Activated CD4-positive, alpha-beta T cell treated with anti-CD3 and anti-CD28 coated beads, Interleukin-2, amount 50 U/mL, for 48 hours (primary cell): ENCODE data around the gene TCERG1L.
"Not testable (repeated sequence)": the region's sequence is repeated elsewhere in the genome, so short reads cannot be mapped to it uniquely, and the experiment has no call there.

Experiments used
- DNase-seq, 2 experiments: peaks; one replicate each; pipeline ENCODE4 v3.0.0-alpha.2; 2020

The TCERG1L gene

DNA sequence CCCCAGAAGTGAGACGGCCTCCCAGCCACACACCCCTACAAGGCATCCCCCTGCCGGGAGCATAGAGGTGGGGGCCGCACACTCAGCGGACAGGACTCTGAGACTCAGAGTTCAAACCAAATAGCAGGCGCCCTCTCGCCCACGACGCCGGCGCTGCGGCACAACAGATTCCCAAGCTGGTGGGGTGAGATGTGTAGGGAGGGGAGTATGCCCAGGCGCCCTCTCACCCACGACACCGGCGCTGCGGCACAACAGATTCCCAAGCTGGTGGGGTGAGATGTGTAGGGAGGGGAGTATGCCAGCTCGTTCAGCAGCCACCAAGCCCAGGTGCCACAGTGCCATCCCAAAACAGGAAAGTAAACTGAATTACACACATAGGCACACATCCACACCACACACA is 64.7 kb downstream of the TCERG1L start:
- no peak for DNase-seq

DNA sequence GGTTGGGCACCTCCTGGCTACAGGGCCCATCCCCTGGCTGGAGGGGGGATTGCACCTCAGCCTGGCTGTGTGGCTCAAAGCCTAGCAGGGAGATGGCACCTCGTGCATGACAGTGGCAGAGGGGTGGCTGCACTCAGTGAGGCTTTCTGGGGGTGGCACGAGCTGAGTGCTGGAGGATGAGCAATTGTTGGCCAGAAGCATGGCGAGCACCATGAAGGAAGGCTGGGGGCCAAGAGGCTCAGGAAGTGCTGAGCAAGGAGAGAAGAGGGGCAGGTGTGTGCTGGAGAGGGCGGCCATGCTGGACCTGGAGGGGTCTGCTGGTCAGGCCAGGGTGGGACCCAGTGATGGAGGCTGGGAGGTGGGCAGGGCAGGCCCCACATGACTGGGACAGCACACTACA is 65.4 kb downstream of the TCERG1L start:
- DNase-seq = no peak

DNA sequence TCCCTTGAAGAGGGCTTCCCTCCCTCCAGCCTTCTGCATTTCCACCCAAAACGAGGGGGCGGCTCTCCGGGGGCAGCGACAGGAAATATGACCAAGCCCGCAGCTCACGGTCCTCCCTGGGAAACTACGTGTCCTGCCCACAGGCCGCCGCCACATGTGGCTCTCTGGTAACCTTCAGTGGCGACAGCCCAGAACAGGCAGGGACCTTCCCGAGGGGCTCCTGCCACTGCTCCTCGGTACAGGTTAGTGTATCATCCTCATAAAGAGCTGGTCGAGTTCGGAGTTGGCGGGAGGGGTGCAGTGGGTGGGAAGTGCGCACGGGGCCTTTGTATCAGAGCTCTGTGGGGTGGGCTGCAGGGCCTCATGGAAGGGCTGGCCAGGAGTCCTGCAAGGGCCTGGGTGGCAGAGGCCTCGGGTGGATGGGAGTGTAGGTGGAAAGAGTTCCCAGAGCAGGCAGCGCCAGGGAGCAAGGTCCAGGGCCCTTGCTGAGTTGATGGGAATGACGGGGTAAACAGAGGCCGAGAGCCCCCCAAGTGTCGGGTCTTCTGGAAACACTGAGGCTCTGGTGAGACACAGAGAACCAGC is 66.0 kb downstream of the TCERG1L start:
- no peak for DNase-seq

DNA sequence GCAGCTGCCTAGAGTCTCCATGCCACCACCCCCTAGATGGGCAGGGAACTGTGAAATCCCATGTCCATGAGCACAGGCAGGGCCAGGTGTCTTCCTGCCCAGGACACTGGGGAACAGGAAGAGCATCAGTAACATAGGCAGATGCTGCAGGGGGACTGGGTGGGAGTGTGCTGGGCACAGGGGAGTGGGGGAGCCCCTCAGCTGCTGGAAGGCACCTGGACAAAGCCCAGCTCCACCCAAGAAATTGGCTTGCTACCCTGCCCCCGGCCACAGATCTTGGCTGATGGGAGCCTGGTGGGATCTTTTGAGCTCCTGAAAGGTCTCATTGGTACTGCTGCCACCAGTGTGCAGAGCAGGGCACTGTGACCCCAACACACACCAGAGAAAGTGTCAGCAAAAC is 66.7 kb downstream of the TCERG1L start:
- no peak for DNase-seq

DNA sequence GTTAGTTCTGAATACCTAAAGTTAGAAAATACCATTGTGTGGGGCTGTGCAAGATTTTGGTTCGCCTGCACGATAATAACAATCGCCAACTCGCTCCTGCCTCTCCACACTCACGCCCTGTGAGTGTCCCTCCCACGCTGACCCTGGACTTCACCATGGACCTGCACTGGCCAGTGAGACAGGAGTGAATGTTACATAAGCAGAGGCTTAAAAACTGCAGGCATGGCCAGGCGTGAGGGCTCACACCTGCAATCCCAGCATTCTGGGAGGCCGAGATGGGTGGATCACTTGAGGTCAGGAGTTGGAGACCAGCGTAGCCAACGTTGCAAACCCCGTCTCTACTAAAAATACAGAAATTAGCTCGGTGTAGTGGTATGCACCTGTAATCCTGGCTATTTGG is 68.4 kb downstream of the TCERG1L start:
- no peak for DNase-seq

DNA sequence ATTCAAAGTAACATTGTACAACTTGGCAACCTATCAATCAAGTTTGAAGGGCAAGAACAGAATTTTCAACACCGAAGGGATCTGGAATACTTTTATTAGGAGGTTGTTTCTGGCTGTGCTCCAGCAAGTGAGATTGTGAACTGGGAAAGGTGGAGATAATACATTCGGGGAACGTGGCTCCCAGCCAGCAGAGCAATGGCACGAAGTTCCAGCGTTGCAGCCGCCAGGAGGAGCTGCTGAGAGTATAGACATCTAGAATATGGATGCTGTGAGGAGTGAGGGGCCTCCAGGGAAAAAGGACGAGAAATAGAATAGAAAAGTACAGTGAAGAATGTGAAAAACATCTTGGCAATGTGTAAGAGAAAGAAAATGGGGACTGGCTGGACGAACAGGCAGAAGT is 69.5 kb downstream of the TCERG1L start:
- peak; percentile 4 to 8 for DNase-seq

DNA sequence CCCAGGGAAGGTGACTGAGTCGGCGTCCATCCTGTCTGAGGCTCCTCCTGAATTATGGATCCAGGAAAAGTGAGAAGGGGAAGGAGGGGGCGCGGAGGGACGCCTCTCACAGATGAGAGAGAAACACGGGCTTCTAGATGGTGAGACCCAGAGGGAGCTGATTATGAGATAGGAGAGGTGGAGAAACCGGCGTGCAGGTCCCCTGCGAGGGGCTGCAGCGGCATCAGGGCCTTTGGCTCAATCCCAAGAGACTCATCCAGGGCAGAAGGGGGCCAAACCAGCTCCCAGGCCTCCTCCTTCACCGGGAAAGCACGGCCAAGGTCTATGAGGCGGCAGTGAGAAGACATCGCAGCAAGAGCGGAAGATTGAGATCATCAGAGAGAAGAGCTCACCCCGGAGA is 70.8 kb downstream of the TCERG1L start:
- DNase-seq = no peak

DNA sequence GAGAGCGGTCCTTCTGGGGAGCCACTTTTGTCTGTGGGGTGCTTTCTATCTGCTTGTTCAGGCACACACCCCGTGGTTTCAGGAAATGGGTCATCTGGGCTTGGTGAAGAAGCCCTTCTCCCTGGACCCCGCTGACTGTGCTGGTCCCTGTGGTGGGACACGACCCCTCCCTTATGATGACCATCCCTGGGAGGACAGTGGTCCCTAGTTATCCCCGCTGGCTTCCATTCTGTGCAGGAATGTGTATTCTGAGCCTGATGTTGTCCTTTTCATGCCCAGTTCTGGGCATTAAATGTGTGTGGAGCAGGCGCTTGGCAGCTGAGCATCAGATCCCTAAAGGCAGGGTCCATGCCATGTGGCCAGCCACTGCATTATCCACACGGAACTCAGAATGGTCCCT is 71.6 kb downstream of the TCERG1L start:
- no peak for DNase-seq

DNA sequence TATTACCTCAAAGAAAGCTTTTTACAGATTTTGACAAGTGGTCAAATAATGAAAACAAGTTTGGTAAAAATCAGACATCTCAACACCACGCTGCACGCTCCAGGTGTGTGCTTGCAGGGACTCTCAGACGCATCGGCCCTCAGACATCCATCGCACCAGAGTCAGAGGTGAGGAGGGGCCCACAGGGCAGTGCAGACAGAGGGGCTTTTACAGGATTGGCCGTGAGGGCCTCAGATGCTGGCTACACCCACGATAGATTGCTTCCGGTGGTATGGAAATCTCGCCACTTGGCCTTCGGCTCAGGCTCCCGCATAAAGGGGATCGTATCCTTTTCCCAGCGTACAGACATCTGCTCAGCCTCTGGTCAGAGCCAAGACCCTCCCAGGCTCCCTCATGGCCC is 72.1 kb downstream of the TCERG1L start:
- no peak for DNase-seq

DNA sequence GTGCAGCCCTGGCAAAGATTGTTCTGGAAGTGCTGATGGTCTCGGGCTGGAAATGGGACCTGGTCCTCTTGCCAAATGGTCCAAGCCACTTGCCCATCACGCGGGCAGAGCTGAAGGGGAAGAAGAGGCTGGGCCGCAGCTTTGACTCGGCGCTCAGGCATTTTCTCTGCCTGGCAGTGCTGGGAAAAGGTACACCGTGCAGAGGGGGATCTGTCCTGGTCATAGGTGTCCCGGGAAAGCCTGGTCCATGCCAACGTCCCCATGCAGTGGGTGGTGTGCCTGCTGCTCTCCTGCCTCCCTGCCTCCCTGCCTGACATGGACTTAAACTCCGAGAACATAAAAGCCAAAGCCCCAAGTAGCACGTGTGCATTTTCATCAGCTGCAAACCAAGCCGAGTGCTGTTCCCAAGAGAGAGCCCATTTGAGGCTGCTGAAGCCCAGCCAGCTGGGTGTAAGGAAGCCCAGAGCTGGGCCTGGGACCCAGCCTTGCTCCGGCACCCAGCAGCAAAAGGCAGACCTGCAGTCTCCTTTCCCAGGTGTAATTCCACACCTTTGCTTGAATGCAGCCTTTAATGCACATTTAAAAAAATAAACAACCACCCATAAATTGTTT is 72.7 kb downstream of the TCERG1L start:
- no peak for DNase-seq

DNA sequence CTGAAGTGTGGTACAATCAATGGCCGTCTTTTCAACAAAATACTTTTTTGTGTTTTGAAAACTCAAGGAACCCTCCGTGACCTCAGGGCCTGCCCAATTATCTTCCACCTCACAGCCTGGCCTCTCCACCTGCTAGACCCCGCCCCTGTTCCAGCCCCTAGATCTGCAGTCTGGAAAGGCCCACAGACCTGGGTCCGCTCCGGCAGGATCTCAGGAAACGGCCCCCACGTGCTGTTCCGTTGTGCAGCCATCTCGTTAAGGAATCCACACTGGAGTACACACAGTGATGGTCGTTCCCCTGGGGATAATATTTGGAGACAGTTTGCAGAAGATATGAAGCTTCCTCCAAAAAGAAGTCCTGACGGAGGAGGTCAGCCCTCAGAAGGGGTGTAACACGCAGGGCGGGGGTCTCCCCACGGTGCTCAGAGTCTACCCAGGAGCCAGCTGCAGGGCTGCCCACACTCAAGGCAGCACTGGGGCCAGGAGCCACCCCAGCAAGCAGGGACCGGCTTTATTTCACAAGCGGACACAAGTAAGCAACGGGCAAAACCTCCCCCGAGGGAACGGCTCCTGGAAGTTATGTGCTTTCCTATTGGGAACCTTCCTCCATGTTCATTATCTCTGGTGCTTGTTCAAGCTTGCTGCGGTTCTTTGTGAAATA is 73.4 kb downstream of the TCERG1L start:
- no peak for DNase-seq

DNA sequence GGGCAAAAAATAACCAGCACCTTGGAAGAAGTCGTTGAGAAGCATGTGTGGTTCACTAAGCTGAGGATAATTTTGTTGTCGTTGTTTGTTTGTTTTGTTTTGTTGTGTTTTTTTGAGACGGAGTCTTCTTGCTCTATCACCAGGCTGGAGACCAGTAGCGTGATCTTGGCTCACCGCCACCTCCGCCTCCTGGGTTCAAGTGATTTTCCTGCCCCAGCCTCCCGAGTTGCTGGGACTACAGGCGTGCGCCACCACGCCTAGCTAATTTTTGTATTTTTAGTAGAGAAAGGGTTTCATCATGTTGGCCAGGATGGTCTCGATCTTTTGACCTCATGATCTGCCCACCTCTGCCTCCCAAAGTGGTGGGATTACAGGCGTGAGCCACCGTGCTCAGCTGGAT is 76.9 kb downstream of the TCERG1L start:
- not testable (repeated sequence) for DNase-seq

DNA sequence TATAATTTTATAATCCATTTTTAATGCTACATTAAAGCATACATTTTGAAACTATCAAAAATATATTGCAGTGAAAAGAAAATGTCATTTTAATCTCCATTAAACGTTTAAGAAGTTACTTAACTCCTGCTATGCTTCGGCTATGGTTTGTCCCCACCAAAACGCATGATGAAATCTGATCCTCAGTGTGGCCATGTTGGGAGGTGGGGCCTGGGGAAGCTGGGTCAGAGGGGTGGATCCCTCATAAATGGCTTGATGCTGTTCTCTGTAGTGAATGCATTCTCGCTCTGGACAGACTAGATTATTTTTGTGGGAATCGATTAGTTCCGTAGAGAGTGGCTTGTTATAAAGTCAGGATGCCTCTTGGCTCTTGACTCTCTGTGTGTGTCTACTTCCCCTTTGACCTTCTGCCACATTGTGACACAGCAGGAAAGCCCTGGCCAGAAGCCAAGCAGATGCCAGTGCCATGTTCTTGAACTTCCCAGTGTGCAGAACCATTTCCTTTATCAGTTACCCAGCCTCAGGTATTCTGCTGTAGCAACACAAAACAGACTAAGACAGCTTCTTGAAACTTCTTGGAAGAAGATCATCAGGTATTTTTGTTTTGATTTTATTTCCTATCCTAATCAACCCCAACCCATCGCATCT is 77.8 kb downstream of the TCERG1L start:
- DNase-seq = no peak

DNA sequence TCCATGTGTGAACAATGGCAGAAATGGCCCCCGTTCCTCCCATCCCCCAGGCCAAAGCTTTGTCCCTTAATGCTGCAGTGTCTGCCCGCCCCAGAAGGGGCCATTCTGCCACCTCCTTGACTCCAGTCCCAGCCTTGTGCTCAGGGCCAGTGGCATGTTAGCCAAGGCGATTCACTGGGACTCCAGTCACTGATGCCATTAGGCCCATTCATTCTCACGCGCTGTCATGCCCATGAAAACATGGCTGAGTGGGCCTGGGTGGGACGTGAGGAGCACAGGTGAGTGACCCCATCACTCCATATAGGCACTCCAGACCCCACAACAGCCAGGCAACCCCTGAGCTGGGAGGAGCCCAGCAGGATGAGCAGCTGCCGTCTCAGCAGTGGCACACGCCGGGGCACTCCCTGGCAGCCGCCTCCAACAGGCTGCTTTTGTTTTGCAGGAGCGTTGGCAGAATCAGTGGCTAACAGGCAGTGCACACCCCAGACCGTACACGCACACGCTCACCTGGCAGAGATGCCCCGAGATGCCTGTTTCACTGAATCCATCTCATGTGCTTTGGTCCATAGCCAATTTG is 79.5 kb downstream of the TCERG1L start:
- DNase-seq = no peak

DNA sequence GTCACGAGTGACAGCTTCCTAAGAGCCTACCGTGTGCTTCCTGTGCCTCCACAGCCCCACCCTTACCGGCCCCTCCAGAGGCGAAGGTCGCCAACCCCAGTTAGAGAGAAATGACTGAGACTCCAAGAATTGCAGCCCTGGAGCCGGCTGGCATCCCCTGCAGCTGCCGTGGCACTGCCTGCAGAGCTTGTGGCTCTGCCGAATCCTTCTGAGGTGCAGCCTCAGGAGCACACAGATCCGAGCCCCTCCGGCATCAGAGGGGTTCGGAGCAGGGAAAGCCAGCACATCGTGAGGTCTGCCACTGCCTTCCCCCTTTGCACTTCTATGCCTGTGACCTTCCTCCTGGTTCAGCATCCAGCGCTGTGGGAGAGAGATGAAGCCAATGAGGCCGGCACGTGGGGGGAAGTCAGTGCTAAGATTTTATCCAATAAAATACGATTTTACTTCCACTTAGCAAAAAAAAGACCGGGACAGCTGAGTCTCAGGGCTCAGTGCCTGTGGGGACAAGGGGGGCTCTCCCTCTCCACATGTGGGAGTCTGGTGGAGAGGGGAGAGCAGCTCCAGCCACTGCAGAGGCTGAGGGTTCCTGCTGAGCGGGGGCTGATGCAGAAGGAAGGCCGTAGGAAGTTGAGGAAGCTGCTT is 80.1 kb downstream of the TCERG1L start:
- DNase-seq = no peak

DNA sequence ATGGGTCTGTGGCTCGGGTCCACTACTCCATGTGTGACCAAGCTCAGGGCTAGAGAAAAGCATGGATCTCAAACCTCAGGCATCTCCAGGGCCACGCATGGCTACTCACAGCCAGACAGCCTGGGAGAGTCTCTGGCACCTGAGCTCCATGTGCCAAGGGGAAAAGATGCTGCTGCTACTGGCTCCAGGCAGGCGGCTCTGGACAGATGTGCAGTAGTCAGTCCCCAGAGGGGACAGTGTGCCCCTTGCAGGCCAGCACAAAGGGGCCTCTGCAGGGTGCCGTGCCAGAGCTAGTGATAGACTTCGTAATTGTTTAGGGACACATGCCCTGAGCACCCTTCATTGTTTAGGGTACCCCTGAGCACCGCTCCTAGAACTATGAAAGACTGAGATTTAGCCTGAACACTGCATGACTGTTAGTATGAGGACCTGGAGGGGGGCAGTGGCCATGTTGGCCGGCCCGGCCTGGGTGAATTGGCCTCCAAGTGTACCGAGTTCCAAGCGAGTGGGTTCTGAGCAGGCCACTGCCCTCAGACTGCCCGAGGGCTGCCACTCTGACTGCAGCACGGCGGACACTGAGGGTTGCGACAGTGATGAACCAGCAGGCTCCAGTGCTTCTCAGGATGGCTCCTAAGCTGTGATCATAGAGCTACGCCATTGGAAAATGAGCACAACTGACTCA is 80.7 kb downstream of the TCERG1L start:
- no peak for DNase-seq

DNA sequence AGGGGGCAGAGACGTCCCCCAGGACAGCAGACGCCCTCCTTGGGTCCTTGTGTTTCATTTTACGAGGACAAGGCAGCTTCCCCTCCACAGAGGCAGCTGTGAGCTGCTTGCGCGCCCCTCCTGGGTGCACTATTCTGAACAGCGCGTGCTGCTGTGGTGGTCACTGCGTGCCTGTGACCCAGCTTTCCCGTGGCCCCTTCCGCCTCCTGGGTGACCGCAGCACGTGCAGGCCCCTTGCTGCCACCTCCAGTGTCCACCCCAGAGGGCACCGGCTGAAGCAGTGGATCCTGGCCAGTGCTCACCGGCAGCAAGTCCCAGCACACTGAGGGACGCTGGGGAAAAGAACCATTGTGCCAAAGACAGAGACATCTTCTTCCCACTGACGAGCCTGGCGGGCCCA is 81.4 kb downstream of the TCERG1L start:
- no peak for DNase-seq

DNA sequence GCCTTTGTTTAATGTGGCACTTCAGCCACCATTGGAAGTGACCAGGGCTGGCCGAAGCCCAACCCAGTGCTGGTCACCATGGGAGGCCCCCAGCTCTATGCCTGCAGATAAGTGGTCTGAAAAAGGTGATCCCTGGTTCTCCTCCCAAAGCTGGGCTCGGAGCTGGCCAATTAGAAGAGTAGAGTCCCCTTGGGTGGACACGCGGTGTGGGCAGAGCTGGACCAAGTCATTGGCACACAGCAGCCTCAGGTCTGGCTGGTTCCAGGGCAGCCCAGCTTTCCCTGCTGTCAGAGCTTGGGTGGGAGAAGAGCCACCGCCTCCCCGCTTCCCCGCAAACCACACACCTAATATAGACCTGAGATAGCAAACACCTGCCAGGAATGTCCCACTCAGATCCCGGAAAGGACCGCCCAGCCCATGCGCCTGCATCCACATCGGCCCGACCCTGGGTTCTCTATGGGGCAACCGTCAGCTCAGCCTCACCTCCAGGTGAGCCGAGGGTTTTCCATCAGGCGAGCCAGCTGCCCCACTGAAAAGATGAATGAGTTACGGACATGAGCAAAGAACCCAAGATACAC is 84.3 kb downstream of the TCERG1L start:
- no peak for DNase-seq

DNA sequence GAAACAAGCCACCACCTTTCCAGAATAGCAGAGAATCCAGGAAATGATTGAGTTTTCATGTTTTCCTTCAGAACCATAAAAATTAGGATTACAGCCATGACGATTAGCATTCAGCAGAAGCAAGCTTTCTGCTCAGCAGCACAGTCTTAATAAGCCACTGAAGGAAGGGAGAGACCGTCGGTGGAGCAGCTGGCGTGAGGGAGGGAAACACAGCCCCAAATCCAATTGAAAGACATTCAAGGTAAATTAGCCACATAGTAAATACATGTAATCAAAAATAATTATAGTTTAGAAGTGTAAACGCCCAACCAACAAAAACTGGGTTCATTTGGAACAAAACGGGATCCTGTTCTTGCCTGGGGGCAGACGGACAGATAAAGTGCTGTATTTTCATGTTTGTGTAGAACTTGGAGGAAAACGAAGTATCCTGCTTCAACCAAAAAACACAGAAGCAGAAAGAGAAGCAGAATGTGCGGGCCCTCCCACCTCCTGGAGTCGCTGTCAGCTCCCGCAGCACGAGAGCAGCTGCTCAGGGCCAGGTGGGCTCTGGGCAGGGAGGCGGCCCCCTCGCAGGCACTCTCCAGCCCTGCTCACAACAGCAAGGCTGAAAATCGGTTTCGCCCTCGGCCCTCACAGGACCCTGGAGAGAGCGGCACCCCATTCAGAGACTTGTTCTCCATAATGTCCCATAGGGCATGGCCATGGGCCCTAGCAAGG is 84.9 kb downstream of the TCERG1L start:
- no peak for DNase-seq

DNA sequence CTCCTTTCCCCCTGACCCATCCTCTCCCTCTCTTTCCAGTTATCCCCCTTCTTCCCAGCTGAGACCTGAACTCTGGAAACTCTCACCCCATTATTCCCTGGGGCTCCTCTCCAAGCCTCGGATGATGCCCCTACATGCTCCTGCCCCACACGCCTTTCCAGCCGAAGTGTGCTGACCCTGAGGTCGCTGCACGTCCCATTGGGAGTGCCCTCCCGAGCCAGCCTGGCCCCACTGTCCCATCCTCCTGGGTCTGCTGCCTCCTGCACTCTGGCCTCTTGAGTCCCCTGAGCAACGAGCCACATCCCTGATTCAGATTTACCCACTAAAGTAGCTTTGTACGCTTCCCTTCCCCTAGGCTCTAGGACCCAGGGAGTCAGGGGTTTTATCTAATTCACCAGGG is 87.4 kb downstream of the TCERG1L start:
- DNase-seq = no peak

DNA sequence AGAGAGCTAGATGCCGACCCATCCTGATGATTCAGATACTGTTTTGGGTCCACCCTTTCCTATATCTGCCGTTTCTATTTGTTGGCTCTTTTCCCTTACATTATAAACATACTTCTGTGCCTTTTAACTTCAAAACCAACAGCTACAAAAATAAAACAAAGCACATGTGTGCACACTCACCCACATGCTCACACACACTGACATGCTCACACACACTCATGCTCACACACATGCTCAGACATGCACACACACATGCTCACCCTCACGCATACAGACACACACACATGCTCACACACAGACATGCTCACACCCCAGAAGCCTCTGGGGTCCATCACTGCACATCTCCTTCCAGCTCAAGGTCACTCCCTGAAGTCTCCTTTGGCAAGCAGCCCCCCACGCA is 88.1 kb downstream of the TCERG1L start:
- DNase-seq = no peak

DNA sequence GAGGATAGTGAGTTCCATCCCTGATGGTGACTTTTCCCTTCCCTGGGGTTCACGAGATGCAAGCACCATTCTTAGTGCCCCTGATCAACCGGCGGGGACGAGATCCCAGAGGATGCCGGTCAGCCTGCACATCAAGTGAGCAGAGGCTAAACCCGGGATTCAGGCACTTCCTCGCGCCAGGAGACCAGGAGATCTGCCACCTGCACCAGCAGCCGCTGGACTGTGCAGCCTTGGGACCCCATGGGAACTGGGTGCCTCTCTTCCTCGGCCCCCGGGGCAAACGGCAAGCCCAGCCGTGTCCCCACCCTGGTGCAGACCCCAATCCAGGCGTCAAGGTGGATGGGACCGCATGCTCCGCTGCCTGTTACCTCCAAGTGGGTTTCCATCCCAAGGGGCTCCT is 88.5 kb downstream of the TCERG1L start:
- DNase-seq = no peak
